Skin epidermis (tissue), 12 donors: ENCODE results near the gene OVOL2.
"Not testable (repeated sequence)": the region's sequence is repeated elsewhere in the genome, so short reads cannot be mapped to it uniquely, and the experiment has no call there.

Experiments used
- H3K27ac ChIP-seq, 21 experiments: fragments of 200-600 bp; sonication (generic) in 11 of 21; one replicate each; pipeline ENCODE4 v1.5.0; 2020; ENCODE audit warnings: mild to moderate bottlenecking in 3 of 21, inconsistent platforms in 2 of 21, moderate library complexity in 2 of 21
- H3K4me3 ChIP-seq, 7 experiments: fragments of 200-600 bp; sonication (generic) in 2 of 7; one replicate each; pipeline ENCODE4 v1.5.0; 2020; ENCODE audit warnings: inconsistent platforms in 2 of 7, mild to moderate bottlenecking in 2 of 7, moderate library complexity in 1 of 7

OVOL2 gene

GRCh38 chr20:18057101-18057993 lies at the start of gene OVOL2:
OVOL2 (minus strand) TSS chr20:18057916; CDS start chr20:18057634, 282 bp downstream.
- peak within 1 kb of the TSS; percentile 32 to 54 (median 45) for H3K4me3 ChIP-seq
- peak within 1 kb of the TSS in 18 of 21 experiments; percentile 19 to 92 (median 68) for H3K27ac ChIP-seq

GRCh38 chr20:18103497-18103896 lies 45.8 kb upstream of the OVOL2 start:
- H3K27ac ChIP-seq: no peak overlapping the region
- H3K4me3 ChIP-seq: no peak overlapping the region

GRCh38 chr20:18101125-18101810 lies 43.6 kb upstream of the OVOL2 start:
- no peak overlapping the region for H3K4me3 ChIP-seq
- no peak overlapping the region for H3K27ac ChIP-seq

- H3K27ac ChIP-seq, H3K4me3 ChIP-seq: not testable (repeated sequence)
These were observed 42.9 kb upstream of the OVOL2 start for GRCh38 chr20:18100569-18100968.

- Histone ChIP-seq H3K4me3 (no peak overlapping the region), H3K27ac (no peak overlapping the region)
These were observed 36.5 kb upstream of the OVOL2 start for GRCh38 chr20:18094191-18094590.

- no peak overlapping the region for H3K4me3 ChIP-seq
- H3K27ac ChIP-seq: no peak overlapping the region
These were observed 35.7 kb upstream of the OVOL2 start for GRCh38 chr20:18093388-18093787.

- no peak overlapping the region for H3K27ac ChIP-seq
- H3K4me3 ChIP-seq: no peak overlapping the region
These were observed 35.2 kb upstream of the OVOL2 start for GRCh38 chr20:18092890-18093289.

GRCh38 chr20:18091623-18092022 lies 33.9 kb upstream of the OVOL2 start:
- no peak overlapping the region for H3K4me3 ChIP-seq
- H3K27ac ChIP-seq: no peak overlapping the region

- no peak overlapping the region for H3K27ac ChIP-seq
- no peak overlapping the region for H3K4me3 ChIP-seq
These were observed 32.8 kb upstream of the OVOL2 start for GRCh38 chr20:18090477-18090876.

- no peak overlapping the region for H3K27ac ChIP-seq
- no peak overlapping the region for H3K4me3 ChIP-seq
These were observed 32.3 kb upstream of the OVOL2 start for GRCh38 chr20:18090044-18090443.

- H3K27ac ChIP-seq, H3K4me3 ChIP-seq: not testable (repeated sequence)
These were observed 31.1 kb upstream of the OVOL2 start for GRCh38 chr20:18088841-18089240.

GRCh38 chr20:18088298-18088697 lies 30.6 kb upstream of the OVOL2 start:
- H3K4me3 ChIP-seq: not testable (repeated sequence)

GRCh38 chr20:18087054-18087453 lies 29.3 kb upstream of the OVOL2 start:
- Histone ChIP-seq H3K4me3 (no peak overlapping the region), H3K27ac (no peak overlapping the region)

More at GRCh38 chr20:18088298-18088697, 30.6 kb upstream of the OVOL2 start:
- H3K27ac ChIP-seq: not testable (repeated sequence)

- H3K4me3 ChIP-seq, H3K27ac ChIP-seq: not testable (repeated sequence)
These were observed 23.1 kb upstream of the OVOL2 start for GRCh38 chr20:18080836-18081235.

GRCh38 chr20:18079756-18080353 lies 22.1 kb upstream of the OVOL2 start:
- Histone ChIP-seq H3K27ac (no peak overlapping the region), H3K4me3 (no peak overlapping the region)

- Histone ChIP-seq H3K4me3 (no peak overlapping the region), H3K27ac (no peak overlapping the region)
These were observed 19.4 kb upstream of the OVOL2 start for GRCh38 chr20:18077157-18077556.

- Histone ChIP-seq H3K27ac (no peak overlapping the region), H3K4me3 (no peak overlapping the region)
These were observed 14.8 kb upstream of the OVOL2 start for GRCh38 chr20:18072532-18072931.

GRCh38 chr20:18066421-18067333 lies 9.0 kb upstream of the OVOL2 start:
- Histone ChIP-seq H3K27ac (no peak overlapping the region), H3K4me3 (no peak overlapping the region)

- H3K4me3 ChIP-seq: no peak overlapping the region
- H3K27ac ChIP-seq: no peak overlapping the region
These were observed 6.0 kb upstream of the OVOL2 start for GRCh38 chr20:18063676-18064075.

- no peak overlapping the region for H3K4me3 ChIP-seq
- H3K27ac ChIP-seq: no peak overlapping the region
These were observed 1.9 kb upstream of the OVOL2 start for GRCh38 chr20:18059603-18060002.
